Measurements from ENCODE around the gene EXOSC5. TPM values are rescaled to one million over a fixed set of nuclear protein-coding genes. Genes with fewer than 3 reads are reported as not detected.
A peak's percentile ranks its signal among the peaks of the same experiment; 100 is the strongest.
"Not testable (repeated sequence)": the region's sequence is repeated elsewhere in the genome, so short reads cannot be mapped to it uniquely, and the experiment has no call there.

Gene EXOSC5
- total and polyA plus RNA-seq, 7 experiments from 2014 or later: 15.0 to 84.8 (median 22.1) TPM

- DNase-seq: no peak
- Histone ChIP-seq H3K27ac (ENCODE audit: low read depth, low read length) (peak overlapping the region; percentile 96), H3K4me1 (ENCODE audit: control insufficient read depth in 2 of 2, insufficient read depth in 2 of 2, low read length in 2 of 2) (peaks cover 35 to 50% of the 10 kb centered on the region in 2 donors), H3K4me3 (ENCODE audit: low read length) (peak overlapping the region; percentile 94), H3K27me3 (ENCODE audit: control insufficient read depth in 2 of 2, insufficient read depth in 2 of 2, low read length in 2 of 2) (no peaks in the 10 kb centered on the region), H3K36me3 (ENCODE audit: control insufficient read depth in 2 of 3, insufficient read depth in 3 of 3, low read length in 3 of 3) (peaks cover 10 to 44% (median 18%) of the 10 kb centered on the region in 3 experiments), H3K9me3 (ENCODE audit: control insufficient read depth in 2 of 3, low read length in 3 of 3) (no peaks in the 10 kb centered on the region)
- Mint-ChIP-seq H3K9me3 (peaks cover 0 to 6% (median 0%) of the 10 kb centered on the region in 11 donors), H3K27ac (peak overlapping the region; percentile 92 to 98 (median 95)), H3K27me3 (no peaks in the 10 kb centered on the region), H3K4me1 (peaks cover 39 to 58% (median 45%) of the 10 kb centered on the region in 7 donors), H3K4me3 (peak overlapping the region; percentile 92 to 100 (median 98)), H3K36me3 (peaks cover 4 to 41% (median 14%) of the 10 kb centered on the region in 5 donors)
- intact Hi-C loops (cut with micrococcal nuclease): loop anchor here (1.0 to 10.0 kb wide), 13 partner anchors 9 to 1519 kb away; partner anchors contain the start of genes B9D2 (in 2 of the 2), SERTAD3 (in 2 of the 2), ACTMAP (in 1 of the 2) and DYRK1B (in 1 of the 2)
- ATAC-seq: no peak
- POLR2A ChIA-PET: interaction anchor here (0.7 to 9.2 kb wide), 11 partner anchors 9 to 222 kb away, joined by 3 to 127 read pairs (median 6); partner anchors contain the start of genes B9D2, CCDC97, DMAC2 and HNRNPUL1
- CTCF ChIA-PET: interaction anchor here (0.6 to 3.4 kb wide), 13 partner anchors 8 to 573 kb away, joined by 3 to 39 read pairs (median 4); partner anchors contain the start of genes B9D2 and RAB4B
Observed at GRCh38 chr19:41350735-41351338, 46.3 kb downstream of the EXOSC5 start.

- ChIA-PET CTCF (interaction anchor here (1.3 kb wide), 1 partner anchor 10 kb away, joined by 3 read pairs; no protein-coding TSS in a partner anchor), POLR2A (interaction anchor here (0.5 to 6.9 kb wide), 6 partner anchors 11 to 69 kb away, joined by 3 to 110 read pairs (median 6); partner anchors contain the start of gene CCDC97)
- H3K27me3 ChIP-seq (ENCODE audit: control insufficient read depth in 2 of 2, insufficient read depth in 2 of 2, low read length in 2 of 2); H3K27me3 Mint-ChIP-seq; intact Hi-C loops (cut with micrococcal nuclease); H3K9me3 ChIP-seq (ENCODE audit: control insufficient read depth in 2 of 3, low read length in 3 of 3); DNase-seq; ATAC-seq; H3K9me3 Mint-ChIP-seq; H3K27ac ChIP-seq (ENCODE audit: low read depth, low read length); H3K4me3 ChIP-seq (ENCODE audit: low read length): not testable (repeated sequence)
- Histone ChIP-seq H3K36me3 (ENCODE audit: control insufficient read depth in 2 of 3, insufficient read depth in 3 of 3, low read length in 3 of 3) (peaks cover 30 to 54% (median 43%) of the 10 kb centered on the region in 3 experiments), H3K4me1 (ENCODE audit: control insufficient read depth in 2 of 2, insufficient read depth in 2 of 2, low read length in 2 of 2) (peaks cover 54 to 55% of the 10 kb centered on the region in 2 donors)
- H3K27ac Mint-ChIP-seq: peak overlapping the region in 3 of 9 donors; percentile 21 to 65 (median 43)
- H3K4me1 Mint-ChIP-seq: peaks cover 38 to 72% (median 54%) of the 10 kb centered on the region in 7 donors
- peak overlapping the region in 2 of 10 donors; percentile 37 to 63 for H3K4me3 Mint-ChIP-seq
- peaks cover 4 to 46% (median 24%) of the 10 kb centered on the region in 5 donors for H3K36me3 Mint-ChIP-seq
Observed at GRCh38 chr19:41346916-41347315, 50.2 kb downstream of the EXOSC5 start.

GRCh38 chr19:41344162-41344561 is 53.0 kb downstream of the EXOSC5 start:
- H3K9me3 ChIP-seq (ENCODE audit: control insufficient read depth in 2 of 3, low read length in 3 of 3): no peaks in the 10 kb centered on the region
- peaks cover 36 to 72% (median 62%) of the 10 kb centered on the region in 3 experiments for H3K36me3 ChIP-seq (ENCODE audit: control insufficient read depth in 2 of 3, insufficient read depth in 3 of 3, low read length in 3 of 3)
- DNase-seq (no peak), ATAC-seq (no peak)
- intact Hi-C loops (cut with micrococcal nuclease): no loop called here
- peak overlapping the region in 6 of 9 donors; percentile 43 to 73 (median 64) for H3K27ac Mint-ChIP-seq
- no peak overlapping the region for H3K4me3 ChIP-seq (ENCODE audit: low read length)
- H3K27me3 Mint-ChIP-seq: no peaks in the 10 kb centered on the region
- H3K36me3 Mint-ChIP-seq: peaks cover 4 to 47% (median 28%) of the 10 kb centered on the region in 5 donors
- H3K27ac ChIP-seq (ENCODE audit: low read depth, low read length): no peak overlapping the region
- peaks cover 0 to 6% (median 0%) of the 10 kb centered on the region in 11 donors for H3K9me3 Mint-ChIP-seq
- H3K4me1 Mint-ChIP-seq: peaks cover 23 to 68% (median 46%) of the 10 kb centered on the region in 7 donors
- peaks cover 39 to 47% of the 10 kb centered on the region in 2 donors for H3K4me1 ChIP-seq (ENCODE audit: control insufficient read depth in 2 of 2, insufficient read depth in 2 of 2, low read length in 2 of 2)
- CTCF ChIA-PET: interaction anchor here (0.9 to 2.0 kb wide), 2 partner anchors 11 to 35 kb away, joined by 6 to 9 read pairs; no protein-coding TSS in a partner anchor
- H3K4me3 Mint-ChIP-seq: peak overlapping the region in 3 of 10 donors; percentile 35 to 63 (median 50)
- POLR2A ChIA-PET: interaction anchor here (0.8 to 0.9 kb wide), 2 partner anchors 20 to 80 kb away, joined by 3 to 4 read pairs; partner anchors contain the start of genes B9D2 and HNRNPUL1
- no peaks in the 10 kb centered on the region for H3K27me3 ChIP-seq (ENCODE audit: control insufficient read depth in 2 of 2, insufficient read depth in 2 of 2, low read length in 2 of 2)

- H3K36me3 ChIP-seq (ENCODE audit: control insufficient read depth in 2 of 3, insufficient read depth in 3 of 3, low read length in 3 of 3): peaks cover 31 to 82% (median 59%) of the 10 kb centered on the region in 3 experiments
- POLR2A ChIA-PET: interaction anchor here (0.6 to 2.2 kb wide), 5 partner anchors 10 to 197 kb away, joined by 3 to 9 read pairs (median 5); no protein-coding TSS in a partner anchor
- ATAC-seq: peak; percentile 60
- DNase-seq: no peak
- peak overlapping the region in 8 of 9 donors; percentile 24 to 84 (median 70) for H3K27ac Mint-ChIP-seq
- H3K4me1 ChIP-seq (ENCODE audit: control insufficient read depth in 2 of 2, insufficient read depth in 2 of 2, low read length in 2 of 2): peaks cover 27 to 35% of the 10 kb centered on the region in 2 donors
- H3K9me3 ChIP-seq (ENCODE audit: control insufficient read depth in 2 of 3, low read length in 3 of 3): no peaks in the 10 kb centered on the region
- H3K36me3 Mint-ChIP-seq: peaks cover 5 to 42% (median 24%) of the 10 kb centered on the region in 5 donors
- H3K4me1 Mint-ChIP-seq: peaks cover 12 to 61% (median 42%) of the 10 kb centered on the region in 7 donors
- H3K27me3 ChIP-seq (ENCODE audit: control insufficient read depth in 2 of 2, insufficient read depth in 2 of 2, low read length in 2 of 2): no peaks in the 10 kb centered on the region
- intact Hi-C loops (cut with micrococcal nuclease): loop anchor here in 1 of 2 donors (1.0 kb wide), 1 partner anchor 9 kb away; no protein-coding TSS in a partner anchor
- CTCF ChIA-PET: interaction anchor here (0.6 to 2.3 kb wide), 5 partner anchors 10 to 150 kb away, joined by 3 to 5 read pairs (median 3); no protein-coding TSS in a partner anchor
- no peak overlapping the region for H3K4me3 ChIP-seq (ENCODE audit: low read length)
- H3K27me3 Mint-ChIP-seq: no peaks in the 10 kb centered on the region
- H3K4me3 Mint-ChIP-seq: peak overlapping the region in 9 of 10 donors; percentile 32 to 72 (median 63)
- H3K9me3 Mint-ChIP-seq: peaks cover 0 to 2% (median 0%) of the 10 kb centered on the region in 11 donors
- H3K27ac ChIP-seq (ENCODE audit: low read depth, low read length): no peak overlapping the region
Observed at GRCh38 chr19:41341669-41342490, 55.3 kb downstream of the EXOSC5 start.

GRCh38 chr19:41339936-41340335 is 57.2 kb downstream of the EXOSC5 start:
- H3K4me1 ChIP-seq (ENCODE audit: control insufficient read depth in 2 of 2, insufficient read depth in 2 of 2, low read length in 2 of 2): peaks cover 26 to 32% of the 10 kb centered on the region in 2 donors
- no peaks in the 10 kb centered on the region for H3K9me3 ChIP-seq (ENCODE audit: control insufficient read depth in 2 of 3, low read length in 3 of 3)
- H3K4me3 ChIP-seq (ENCODE audit: low read length): no peak overlapping the region
- POLR2A ChIA-PET: interaction anchor here (0.6 to 1.5 kb wide), 3 partner anchors 12 to 94 kb away, joined by 3 to 7 read pairs (median 3); no protein-coding TSS in a partner anchor
- ATAC-seq (no peak), DNase-seq (no peak)
- H3K36me3 ChIP-seq (ENCODE audit: control insufficient read depth in 2 of 3, insufficient read depth in 3 of 3, low read length in 3 of 3): peaks cover 23 to 81% (median 44%) of the 10 kb centered on the region in 3 experiments
- Mint-ChIP-seq H3K36me3 (peaks cover 5 to 38% (median 19%) of the 10 kb centered on the region in 5 donors), H3K27ac (peak overlapping the region in 3 of 9 donors; percentile 44 to 64 (median 49)), H3K27me3 (no peaks in the 10 kb centered on the region), H3K4me3 (no peak overlapping the region), H3K4me1 (peaks cover 6 to 61% (median 50%) of the 10 kb centered on the region in 7 donors), H3K9me3 (peaks cover 0 to 3% (median 0%) of the 10 kb centered on the region in 11 donors)
- intact Hi-C loops (cut with micrococcal nuclease): no loop called here
- H3K27ac ChIP-seq (ENCODE audit: low read depth, low read length): no peak overlapping the region
- CTCF ChIA-PET: interaction anchor here (0.5 to 1.4 kb wide), 2 partner anchors 12 to 26 kb away, joined by 3 read pairs; no protein-coding TSS in a partner anchor
- H3K27me3 ChIP-seq (ENCODE audit: control insufficient read depth in 2 of 2, insufficient read depth in 2 of 2, low read length in 2 of 2): no peaks in the 10 kb centered on the region

All from naive thymus-derived CD4-positive, alpha-beta T cell (primary cell).